T-helper 9 cell (primary cell): Measurements from ENCODE around the gene MDM2.

Experiments used
- DNase-seq: peaks from one replicate; pipeline ENCODE4 v3.0.0-alpha.2; 2020

MDM2 gene

DNA sequence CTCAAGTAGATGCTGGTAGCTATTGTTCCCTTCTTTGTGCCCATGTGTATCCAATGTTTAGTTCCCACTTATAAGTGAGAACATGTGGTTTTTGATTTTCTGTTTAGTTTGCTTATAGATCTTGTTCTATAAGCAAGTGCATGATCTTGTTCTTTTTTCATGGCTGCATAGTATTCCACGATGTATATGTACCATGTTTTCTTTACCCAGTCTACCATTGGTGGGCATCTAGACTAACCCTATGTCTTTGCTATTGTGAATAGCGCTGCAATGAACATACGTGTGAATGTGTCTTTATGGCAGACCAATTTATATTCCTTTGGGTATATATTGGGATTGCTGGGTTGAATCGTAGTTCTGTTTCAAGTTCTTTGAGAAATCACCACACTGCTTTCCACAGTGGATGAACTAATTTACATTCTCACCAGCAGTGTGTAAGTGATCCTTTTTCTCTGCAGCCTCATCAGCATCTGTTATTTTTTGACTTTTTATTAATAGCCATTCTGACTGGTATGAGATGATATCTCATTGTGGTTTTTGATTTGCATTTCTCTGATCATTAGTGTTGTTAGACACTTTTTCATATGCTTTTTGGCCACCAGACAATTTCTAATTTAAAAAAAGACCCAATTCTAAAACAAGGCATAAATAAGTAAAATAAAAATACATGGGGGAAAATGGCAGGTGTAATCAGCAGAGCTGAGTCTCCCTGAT lies 74.4 kb downstream of the MDM2 start:
- no peak for DNase-seq

DNA sequence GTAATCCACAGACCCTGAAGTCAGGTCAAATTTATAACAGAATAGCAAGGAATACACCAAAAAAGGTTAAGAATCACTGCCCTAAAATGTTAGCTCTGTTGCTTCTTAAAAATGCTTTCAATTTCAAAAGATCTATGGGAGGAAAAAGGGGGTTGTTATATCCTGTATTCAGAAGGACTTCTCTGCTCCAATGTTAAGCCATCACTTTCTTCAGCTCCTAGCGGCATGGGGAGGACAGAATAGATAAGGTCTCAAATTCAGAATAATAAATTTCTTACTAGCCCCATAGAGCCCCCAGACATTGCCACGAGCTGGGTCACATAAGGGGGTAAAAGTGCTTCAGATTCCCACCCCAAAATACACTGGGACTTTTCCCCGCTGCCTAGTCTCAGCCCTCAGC lies 75.2 kb downstream of the MDM2 start:
- DNase-seq = no peak

- no peak for DNase-seq
These were observed 76.3 kb downstream of the MDM2 start for GRCh38 chr12:68884251-68884650.

DNA sequence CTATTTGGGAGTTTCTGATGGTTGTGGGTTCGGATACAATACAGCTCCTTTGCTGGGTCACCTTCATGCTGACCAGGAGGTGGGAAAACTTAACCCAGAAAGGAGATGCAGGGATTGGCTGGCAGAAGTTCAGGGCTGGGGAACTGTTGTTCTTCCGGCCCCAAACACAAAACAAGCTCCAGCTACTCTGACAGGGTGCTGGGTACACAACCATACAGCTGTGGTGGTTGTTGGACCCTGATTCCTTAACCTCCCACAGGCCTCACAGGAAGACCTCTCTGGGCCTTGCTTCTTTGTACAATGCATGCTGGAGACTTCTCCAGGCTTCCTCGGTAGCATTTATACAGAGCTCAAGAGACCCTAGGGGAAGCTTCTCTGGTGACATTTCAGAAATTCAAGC lies 77.4 kb downstream of the MDM2 start:
- DNase-seq = no peak

DNA sequence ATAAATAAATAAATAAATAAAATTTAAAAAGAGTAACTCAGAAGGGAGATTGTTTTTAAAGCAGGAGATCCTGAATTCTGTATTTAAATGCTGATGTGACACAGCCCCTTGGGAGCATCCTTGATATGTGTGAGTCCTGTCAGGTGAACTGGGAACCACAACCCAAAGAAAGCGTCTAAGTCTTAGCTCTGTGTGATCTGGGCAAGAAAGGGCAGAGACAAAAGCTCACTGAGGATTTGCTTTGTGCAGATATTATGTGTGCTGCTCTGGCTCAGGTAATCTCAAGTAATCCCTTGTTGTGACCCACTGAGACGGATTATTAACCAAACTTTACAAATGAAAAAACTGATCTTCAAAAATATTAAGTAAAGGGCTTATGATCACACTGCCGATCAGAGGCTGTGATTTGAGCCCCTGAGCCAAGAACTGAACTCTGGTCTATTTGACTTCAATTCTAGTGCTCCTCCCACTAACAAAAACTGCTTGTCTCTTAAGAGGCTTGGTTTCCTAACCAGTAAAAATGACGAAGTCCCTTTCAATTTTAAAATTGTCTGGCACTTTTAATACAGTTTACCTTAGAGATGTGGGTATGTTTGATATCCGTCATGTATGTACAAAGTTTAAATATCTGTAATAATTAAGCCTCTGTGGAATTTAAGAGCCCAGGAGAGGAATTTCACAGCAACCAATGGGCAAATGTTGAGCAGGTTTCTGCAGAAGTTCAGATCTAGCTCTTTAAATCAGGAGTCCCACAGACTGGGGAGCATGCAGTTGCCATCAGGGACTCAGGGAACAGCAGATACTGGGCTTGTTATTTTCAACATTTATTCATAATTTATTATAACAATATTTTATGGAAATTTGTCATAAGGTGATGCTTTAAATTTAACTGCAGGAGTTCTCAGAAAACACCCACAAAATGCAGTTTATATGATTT lies 78.9 kb downstream of the MDM2 start:
- DNase-seq = no peak

GRCh38 chr12:68887641-68888040 lies 79.7 kb downstream of the MDM2 start:
- no peak for DNase-seq

GRCh38 chr12:68888243-68888642 lies 80.3 kb downstream of the MDM2 start:
- no peak for DNase-seq

- no peak for DNase-seq
These were observed 82.7 kb downstream of the MDM2 start for GRCh38 chr12:68890701-68891113.

DNA sequence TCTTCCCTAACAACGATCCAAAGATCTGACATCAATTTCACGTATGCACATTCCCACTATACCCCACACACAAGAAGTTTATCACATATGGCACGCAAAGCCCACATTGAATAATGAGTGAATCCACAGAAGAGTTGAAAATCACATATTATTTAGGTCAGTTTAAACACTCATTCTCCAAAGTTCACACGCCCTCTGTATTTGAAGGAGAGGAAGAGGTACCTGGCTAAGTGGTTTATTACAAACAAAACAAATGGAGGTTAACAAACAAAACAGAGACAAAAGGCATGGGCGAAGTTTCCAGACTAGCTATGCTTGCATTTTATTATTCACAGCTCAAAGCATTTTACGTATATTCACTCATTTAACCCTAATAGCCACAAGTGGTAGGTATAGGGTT lies 83.2 kb downstream of the MDM2 start:
- no peak for DNase-seq

- DNase-seq = no peak
These were observed 85.2 kb downstream of the MDM2 start for GRCh38 chr12:68893201-68893600.

DNA sequence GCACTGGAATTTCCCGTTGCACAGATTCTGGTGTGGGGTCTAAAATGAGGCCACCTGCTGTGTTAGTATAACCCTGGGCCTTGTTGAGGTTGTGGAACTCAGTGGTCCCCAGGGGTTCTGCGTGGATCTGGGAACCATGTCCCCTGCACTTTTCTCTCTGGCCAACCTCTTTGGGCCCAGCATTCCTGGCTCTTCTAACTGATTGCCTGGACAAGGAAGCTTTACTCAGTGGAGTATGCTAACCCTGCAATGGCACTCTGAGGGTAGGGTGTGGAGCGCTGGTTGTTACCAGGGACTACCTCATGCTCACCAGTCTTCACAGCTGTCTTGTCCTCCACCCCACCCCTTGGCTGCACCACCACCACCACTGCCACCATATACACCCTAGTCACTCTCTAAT lies 85.8 kb downstream of the MDM2 start:
- DNase-seq = no peak

- no peak for DNase-seq
These were observed 86.4 kb downstream of the MDM2 start for GRCh38 chr12:68894276-68894855.

DNA sequence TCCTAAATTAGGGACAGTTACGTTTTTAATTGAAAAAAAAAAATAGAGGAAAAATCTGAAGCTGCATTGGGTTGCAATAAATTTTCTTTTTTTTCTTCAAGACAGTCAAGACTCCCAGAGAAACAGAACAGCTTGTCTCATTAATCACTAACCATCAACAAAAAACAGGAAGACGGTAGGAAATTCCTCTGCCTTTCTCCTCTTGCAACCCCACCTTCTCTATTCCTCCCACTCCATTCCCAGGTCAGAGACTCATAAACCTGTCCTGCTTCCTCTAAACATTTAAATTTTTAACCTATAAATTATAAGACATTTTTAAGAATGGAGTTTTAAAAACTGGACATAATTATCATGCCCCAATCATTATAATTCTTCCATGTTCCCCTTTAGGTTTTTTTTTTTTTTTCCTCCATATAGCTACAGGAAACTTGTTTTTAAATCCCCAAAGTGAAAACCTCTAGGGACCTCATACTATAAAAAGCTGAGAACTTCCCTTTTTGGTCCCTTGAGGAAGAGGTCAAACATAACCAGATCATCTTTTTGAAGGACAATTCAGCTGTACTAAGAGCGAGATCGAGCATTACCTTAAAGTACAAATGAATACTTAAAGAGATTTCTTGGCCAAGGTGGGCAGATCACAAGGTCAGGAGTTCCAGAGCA lies 89.0 kb downstream of the MDM2 start:
- no peak for DNase-seq

- no peak for DNase-seq
These were observed 91.3 kb downstream of the MDM2 start for GRCh38 chr12:68899251-68899771.

GRCh38 chr12:68900241-68900640 lies 92.3 kb downstream of the MDM2 start:
- DNase-seq = no peak
